T-helper 2 cell (primary cell): ENCODE results near the gene C1QA.
A peak's percentile ranks its signal among the peaks of the same experiment; 100 is the strongest.
"Not testable (repeated sequence)": the region's sequence is repeated elsewhere in the genome, so short reads cannot be mapped to it uniquely, and the experiment has no call there.

Experiments used
- DNase-seq, 5 experiments: peaks; one replicate each; pipeline versions ENCODE4 v3.0.0 to v3.0.0-alpha.2; 2012 to 2022

The C1QA gene

GRCh38 chr1:22641906-22642636 lies 5.6 kb downstream of the C1QA start:
- peak; percentile 24 to 56 (median 41) for DNase-seq

- no peak for DNase-seq
These were observed 7.0 kb downstream of the C1QA start, which contains the start of gene C1QC for GRCh38 chr1:22643381-22643780. C1QC (plus strand) TSS chr1:22643633; CDS start chr1:22644024, 391 bp downstream.

- no peak for DNase-seq
These were observed 7.5 kb downstream of the C1QA start for GRCh38 chr1:22643928-22644327.

- DNase-seq = no peak
These were observed 9.5 kb downstream of the C1QA start for GRCh38 chr1:22645931-22646330.

- no peak for DNase-seq
These were observed 10.0 kb downstream of the C1QA start for GRCh38 chr1:22646384-22646783.

GRCh38 chr1:22650089-22650693 lies 13.8 kb downstream of the C1QA start:
- no peak for DNase-seq

- no peak for DNase-seq
These were observed 15.8 kb downstream of the C1QA start for GRCh38 chr1:22651941-22652856.

GRCh38 chr1:22652881-22653316 lies 16.5 kb downstream of the C1QA start, which contains the start of gene C1QB:
C1QB (plus strand) TSS chr1:22653236; CDS start chr1:22659463, 6,227 bp downstream.
- no peak for DNase-seq

GRCh38 chr1:22654692-22655091 lies 18.3 kb downstream of the C1QA start:
- no peak for DNase-seq

- no peak for DNase-seq
These were observed 22.1 kb downstream of the C1QA start for GRCh38 chr1:22658385-22659163.

- no peak for DNase-seq
These were observed 24.4 kb downstream of the C1QA start for GRCh38 chr1:22660716-22661241.

GRCh38 chr1:22661880-22662279 lies 25.5 kb downstream of the C1QA start:
- no peak for DNase-seq

GRCh38 chr1:22662318-22662717 lies 25.9 kb downstream of the C1QA start:
- peak in 1 of 5 experiments; percentile 7 for DNase-seq

GRCh38 chr1:22662986-22663408 lies 26.6 kb downstream of the C1QA start:
- DNase-seq = no peak

- DNase-seq = no peak
These were observed 29.3 kb downstream of the C1QA start for GRCh38 chr1:22665752-22666151.

- no peak for DNase-seq
These were observed 30.0 kb downstream of the C1QA start for GRCh38 chr1:22666412-22666811.

GRCh38 chr1:22668840-22669239 lies 32.4 kb downstream of the C1QA start:
- not testable (repeated sequence) for DNase-seq

- no peak for DNase-seq
These were observed 34.0 kb downstream of the C1QA start for GRCh38 chr1:22670352-22670975.

- no peak for DNase-seq
These were observed 35.6 kb downstream of the C1QA start for GRCh38 chr1:22671999-22672398.

- peak in 1 of 5 experiments; percentile 17 for DNase-seq
These were observed 37.3 kb downstream of the C1QA start for GRCh38 chr1:22673486-22674409.
